Activated CD8-positive, alpha-beta T cell treated with anti-CD3 and anti-CD28 coated beads for 36 hours (primary cell): ENCODE measurements around the gene LY6G5C. TPM values are rescaled to one million over a fixed set of nuclear protein-coding genes. Genes with fewer than 3 reads are reported as not detected.

Experiments
- ATAC-seq: fragments of 200-7000 bp; cut with Tn5 transposase; one replicate; pipeline ENCODE4 v1.10.0; 2021; ENCODE audit warnings: mild to moderate bottlenecking, moderate library complexity
- CTCF ChIA-PET: fragments of 350-600 bp; sonication (Branson Sonifier 250); formaldehyde crosslinking; loops from one replicate; lab custom pipeline; 2021; ENCODE audit warnings: antibody characterized with exemption; lab: Charles Lee
- POLR2A ChIA-PET: fragments of 350-600 bp; sonication (Branson Sonifier 250); formaldehyde crosslinking; loops from one replicate; lab custom pipeline; 2021; ENCODE audit warnings: antibody characterized with exemption; lab: Charles Lee
- DNase-seq: peaks from one replicate; pipeline ENCODE4 v3.0.0-alpha.2; 2020
- H3K27ac Mint-ChIP-seq: one replicate; pipeline ENCODE4 v1.8.0; 2021; ENCODE audit warnings: mild to moderate bottlenecking, mixed read lengths
- H3K27me3 Mint-ChIP-seq: one replicate; pipeline ENCODE4 v1.8.0; 2021; ENCODE audit warnings: mixed read lengths
- H3K36me3 Mint-ChIP-seq: one replicate; pipeline ENCODE4 v1.8.0; 2021; ENCODE audit warnings: low read depth, mixed read lengths
- H3K4me1 Mint-ChIP-seq: one replicate; pipeline ENCODE4 v1.8.0; 2021; ENCODE audit warnings: low read depth, mixed read lengths
- H3K4me3 Mint-ChIP-seq: one replicate; pipeline ENCODE4 v1.8.0; 2021; ENCODE audit warnings: mild to moderate bottlenecking, moderate library complexity, mixed read lengths
- H3K9me3 Mint-ChIP-seq: one replicate; pipeline ENCODE4 v1.8.0; 2021; ENCODE audit warnings: mixed read lengths
- intact Hi-C: fragments of 100-400 bp; cut with micrococcal nuclease; formaldehyde crosslinking; loops from one replicate; pipeline ENCODE4 v1.10.0; 2022
- total RNA-seq, 2 experiments: library from RNA; stranded (reverse); gene quantifications; one replicate each; pipeline ENCODE4 v1.2.3, GENCODE V29; 2021
- TF ChIP-seq, protein P1 (sequence below): fragments of 200-600 bp; IDR thresholded peaks from one replicate; pipeline ENCODE4 v1.8.0; 2022; ENCODE audit warnings: antibody characterized with exemption, mild to moderate bottlenecking

Gene LY6G5C
- total RNA-seq, 2 experiments from 2014 or later: 1.6 to 2.3 TPM

DNA sequence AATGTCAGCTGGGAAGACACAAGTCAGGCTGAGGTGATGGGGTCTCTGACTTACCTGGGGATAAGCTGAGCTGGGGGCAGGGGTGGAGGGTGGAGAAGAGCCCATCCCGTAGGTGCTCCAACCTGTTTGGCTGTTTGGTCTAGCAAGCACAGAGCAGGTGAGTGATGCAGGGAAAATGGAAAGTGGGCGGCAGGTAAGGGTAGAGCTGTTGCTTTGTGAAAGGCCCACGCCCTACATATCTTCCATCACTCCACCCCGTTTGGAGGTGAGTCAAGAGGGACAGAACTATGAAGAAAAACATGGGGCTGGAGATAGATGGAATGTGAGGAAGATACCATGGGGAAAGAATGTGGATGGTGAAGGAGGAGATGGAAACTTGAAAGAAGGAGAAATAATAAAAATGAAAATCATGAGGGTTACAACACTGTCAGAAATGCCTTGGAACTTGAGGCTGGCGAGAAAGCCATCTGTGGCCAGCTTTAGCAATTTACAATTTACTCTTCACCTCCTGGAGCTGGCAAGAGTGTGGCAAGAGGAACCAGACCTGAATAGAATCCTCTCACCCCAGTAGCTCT, 39.4 kb upstream of the LY6G5C start:
- no peak for ATAC-seq
- intact Hi-C loops: no loop called here
- no peaks in the 10 kb centered on the region for H3K27me3 Mint-ChIP-seq
- TF ChIP-seq, protein P1, sequence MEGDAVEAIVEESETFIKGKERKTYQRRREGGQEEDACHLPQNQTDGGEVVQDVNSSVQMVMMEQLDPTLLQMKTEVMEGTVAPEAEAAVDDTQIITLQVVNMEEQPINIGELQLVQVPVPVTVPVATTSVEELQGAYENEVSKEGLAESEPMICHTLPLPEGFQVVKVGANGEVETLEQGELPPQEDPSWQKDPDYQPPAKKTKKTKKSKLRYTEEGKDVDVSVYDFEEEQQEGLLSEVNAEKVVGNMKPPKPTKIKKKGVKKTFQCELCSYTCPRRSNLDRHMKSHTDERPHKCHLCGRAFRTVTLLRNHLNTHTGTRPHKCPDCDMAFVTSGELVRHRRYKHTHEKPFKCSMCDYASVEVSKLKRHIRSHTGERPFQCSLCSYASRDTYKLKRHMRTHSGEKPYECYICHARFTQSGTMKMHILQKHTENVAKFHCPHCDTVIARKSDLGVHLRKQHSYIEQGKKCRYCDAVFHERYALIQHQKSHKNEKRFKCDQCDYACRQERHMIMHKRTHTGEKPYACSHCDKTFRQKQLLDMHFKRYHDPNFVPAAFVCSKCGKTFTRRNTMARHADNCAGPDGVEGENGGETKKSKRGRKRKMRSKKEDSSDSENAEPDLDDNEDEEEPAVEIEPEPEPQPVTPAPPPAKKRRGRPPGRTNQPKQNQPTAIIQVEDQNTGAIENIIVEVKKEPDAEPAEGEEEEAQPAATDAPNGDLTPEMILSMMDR: no peak
- H3K9me3 Mint-ChIP-seq: no peaks in the 10 kb centered on the region
- no peak for DNase-seq
- POLR2A ChIA-PET: interaction anchor here (1.9 kb wide), 1 partner anchor 56 kb away, joined by 6 read pairs; the partner anchor contains the start of gene GPANK1
- CTCF ChIA-PET: no interaction called here
- H3K4me1 Mint-ChIP-seq: peaks cover 8% of the 10 kb centered on the region
- H3K36me3 Mint-ChIP-seq: no peaks in the 10 kb centered on the region
- H3K4me3 Mint-ChIP-seq: no peak overlapping the region
- H3K27ac Mint-ChIP-seq: no peak overlapping the region

DNA sequence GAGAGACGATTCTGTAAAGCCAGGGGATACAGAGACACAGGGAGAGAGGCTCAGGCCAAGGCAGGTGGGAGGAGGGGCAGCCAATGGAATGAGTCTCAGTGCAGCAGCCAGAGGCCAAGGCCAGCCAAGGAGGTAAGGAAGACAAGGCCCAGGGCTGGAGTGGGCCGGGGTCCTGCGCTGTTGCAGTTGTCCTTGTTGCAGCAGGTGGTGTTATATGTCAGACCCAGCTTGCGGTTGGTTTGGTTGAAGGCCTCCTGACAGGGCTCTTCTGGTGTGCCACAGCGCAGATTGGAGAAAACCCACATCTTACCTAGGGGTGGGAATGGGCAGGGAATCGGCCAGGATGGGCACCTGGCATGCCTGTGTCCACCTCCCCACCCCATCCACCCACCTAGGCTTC, 38.1 kb upstream of the LY6G5C start:
- no peak for DNase-seq
- H3K4me3 Mint-ChIP-seq: no peak overlapping the region
- intact Hi-C loops: no loop called here
- CTCF ChIA-PET: interaction anchor here (1.2 kb wide), 1 partner anchor 51 kb away, joined by 3 read pairs; no protein-coding TSS in a partner anchor
- TF ChIP-seq, protein P1: no peak
- H3K9me3 Mint-ChIP-seq: no peaks in the 10 kb centered on the region
- ATAC-seq: no peak
- H3K36me3 Mint-ChIP-seq: no peaks in the 10 kb centered on the region
- no peaks in the 10 kb centered on the region for H3K27me3 Mint-ChIP-seq
- H3K4me1 Mint-ChIP-seq: peaks cover 7% of the 10 kb centered on the region
- POLR2A ChIA-PET: no interaction called here
- H3K27ac Mint-ChIP-seq: no peak overlapping the region

DNA sequence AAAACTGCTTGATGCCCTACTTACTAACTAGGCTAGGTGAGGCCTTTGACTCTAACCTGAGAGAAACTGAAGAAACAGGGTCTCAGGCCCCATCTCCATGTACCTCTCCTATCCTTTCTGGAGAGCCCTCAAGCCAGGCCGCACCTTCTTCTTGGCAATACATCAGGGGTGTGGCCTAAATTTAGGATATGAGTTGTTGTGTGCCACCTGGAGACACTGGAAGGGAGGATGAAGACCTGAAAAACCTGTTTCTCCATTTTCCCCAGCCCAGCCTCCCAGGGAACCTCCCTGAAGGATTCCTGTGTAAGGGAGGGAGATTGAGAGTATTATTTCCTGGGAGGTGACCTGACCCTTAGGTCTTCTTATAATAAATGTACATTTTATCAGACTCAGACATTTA, 37.4 kb upstream of the LY6G5C start:
- DNase-seq: no peak
- ChIA-PET CTCF (interaction anchor here (1.2 kb wide), 1 partner anchor 52 kb away, joined by 3 read pairs; no protein-coding TSS in a partner anchor), POLR2A (no interaction called here)
- H3K36me3 Mint-ChIP-seq: no peaks in the 10 kb centered on the region
- H3K9me3 Mint-ChIP-seq: no peaks in the 10 kb centered on the region
- H3K4me1 Mint-ChIP-seq: peaks cover 8% of the 10 kb centered on the region
- H3K4me3 Mint-ChIP-seq: no peak overlapping the region
- ATAC-seq: no peak
- no peaks in the 10 kb centered on the region for H3K27me3 Mint-ChIP-seq
- TF ChIP-seq, protein P1: no peak
- intact Hi-C loops: no loop called here
- no peak overlapping the region for H3K27ac Mint-ChIP-seq

DNA sequence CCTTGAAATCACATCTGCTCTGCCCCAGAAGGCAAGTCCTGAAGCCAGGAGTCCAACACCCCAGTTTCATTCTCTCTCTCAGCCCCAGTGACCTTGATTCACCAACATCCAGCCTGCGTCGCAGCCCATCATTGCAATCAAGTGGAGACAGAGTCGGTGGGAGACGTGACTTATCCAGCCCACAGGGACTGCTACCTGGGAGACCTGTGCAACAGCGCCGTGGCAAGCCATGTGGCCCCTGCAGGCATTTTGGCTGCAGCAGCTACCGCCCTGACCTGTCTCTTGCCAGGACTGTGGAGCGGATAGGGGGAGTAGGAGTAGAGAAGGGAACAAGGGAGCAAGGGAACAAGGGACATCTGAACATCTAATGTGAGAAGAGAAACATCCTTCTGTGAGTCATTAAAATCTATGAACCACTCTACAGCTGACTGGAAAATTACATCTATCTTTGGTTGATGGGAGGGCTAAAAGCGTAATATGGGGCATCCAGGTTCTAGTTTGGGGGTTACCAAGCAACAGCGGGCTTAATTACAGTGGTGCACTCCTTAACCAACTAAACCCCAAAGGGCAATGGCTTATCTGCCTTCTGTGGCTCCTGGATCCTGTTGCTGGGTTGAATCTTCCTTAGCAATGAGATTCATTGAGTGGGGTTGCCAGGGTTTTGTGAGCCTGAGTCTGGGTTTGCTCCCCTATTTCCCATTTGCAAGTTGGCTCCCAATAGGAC, 36.8 kb upstream of the LY6G5C start:
- intact Hi-C loops: no loop called here
- no peaks in the 10 kb centered on the region for H3K36me3 Mint-ChIP-seq
- DNase-seq: no peak
- no peaks in the 10 kb centered on the region for H3K27me3 Mint-ChIP-seq
- CTCF ChIA-PET: no interaction called here
- H3K4me3 Mint-ChIP-seq: no peak overlapping the region
- H3K27ac Mint-ChIP-seq: no peak overlapping the region
- POLR2A ChIA-PET: no interaction called here
- ATAC-seq: no peak
- peaks cover 9% of the 10 kb centered on the region for H3K4me1 Mint-ChIP-seq
- H3K9me3 Mint-ChIP-seq: no peaks in the 10 kb centered on the region
- TF ChIP-seq, protein P1: no peak
